Endothelial cell of umbilical vein (primary cell): ENCODE measurements around the gene HMCN1. TPM values are rescaled to one million over a fixed set of nuclear protein-coding genes. Genes with fewer than 3 reads are reported as not detected.
A peak's percentile ranks its signal among the peaks of the same experiment; 100 is the strongest.

ENCODE experiments used
- BruUV-seq: library from RNA; stranded (reverse); fragments of 400-500 nt; replicated peaks from 2 replicates; lab custom pipeline; 2021; lab: Mats Ljungman, UMichigan
- CTCF ChIA-PET: fragments of 300-600, 350-600 bp; sonication (Branson Sonifier 250); formaldehyde crosslinking; loops from one replicate; lab custom pipeline; 2021; ENCODE audit warnings: antibody characterized with exemption, inconsistent platforms; lab: Charles Lee
- POLR2A ChIA-PET: fragments of 300-600, 350-600 bp; sonication (Branson Sonifier 250); formaldehyde crosslinking; loops from one replicate; lab custom pipeline; 2021; ENCODE audit warnings: antibody characterized with exemption, inconsistent platforms; lab: Charles Lee
- DNase-seq: peaks from one replicate; pipeline ENCODE4 v3.0.0-alpha.2; 2011; ENCODE audit warnings: low read depth, low spot score
- FAIRE-seq: peaks from 2 replicates; lab custom pipeline; 2011; peaks lifted over from hg19 to GRCh38; lab: Jason Lieb, UNC
- H2AFZ ChIP-seq: 2 replicates; pipeline ENCODE4 v1.6.0; 2012; ENCODE audit warnings: low read depth, low read length, control low read depth, inconsistent platforms
- H3K27ac ChIP-seq: 2 replicates; pipeline ENCODE4 v1.5.1; 2011; ENCODE audit warnings: low read depth, mild to moderate bottlenecking, control low read depth, low read length, moderate library complexity; ENCODE audit not compliant: insufficient read depth
- H3K27me3 ChIP-seq, 2 experiments: 2 replicates each; pipeline versions ENCODE4 v1.6.0 to v1.6.1; 2011; ENCODE audit warnings: low read length in 2 of 2, mixed read lengths in 1 of 2; ENCODE audit not compliant: control insufficient read depth in 2 of 2, insufficient read depth in 2 of 2
- H3K36me3 ChIP-seq, 2 experiments: 2 replicates in 1 of 2; 3 replicates in 1 of 2; pipeline ENCODE4 v1.5.1; 2011; ENCODE audit warnings: low read length in 2 of 2, mild to moderate bottlenecking in 1 of 2, moderate library complexity in 1 of 2; ENCODE audit not compliant: control insufficient read depth in 2 of 2, insufficient read depth in 2 of 2; ENCODE audit errors: extremely low read depth in 1 of 2
- H3K4me1 ChIP-seq: 3 replicates; pipeline ENCODE4 v1.5.1; 2011; ENCODE audit warnings: mild to moderate bottlenecking, low read length; ENCODE audit not compliant: control insufficient read depth, insufficient read depth; ENCODE audit errors: extremely low read depth
- H3K4me2 ChIP-seq: 2 replicates; pipeline ENCODE4 v1.6.1; 2011; ENCODE audit warnings: low read length, control low read depth, mixed read lengths; ENCODE audit not compliant: insufficient read depth
- H3K4me3 ChIP-seq, 3 experiments: fragments of 200-600 bp in 1 of 3; sonication (generic), shearing (Covaris generic) in 1 of 3; replicated peaks in 1 of 3; 2 replicates each; pipeline ENCODE4 v1.5.1; 2011 to 2016; ENCODE audit warnings: control low read depth in 3 of 3, low read length in 3 of 3, mild to moderate bottlenecking in 2 of 3, inconsistent platforms in 1 of 3, low read depth in 1 of 3, moderate library complexity in 1 of 3; ENCODE audit not compliant: insufficient read depth in 1 of 3
- H3K79me2 ChIP-seq: 2 replicates; pipeline ENCODE4 v1.6.0; 2012; ENCODE audit warnings: low read length, inconsistent platforms; ENCODE audit not compliant: control insufficient read depth, insufficient read depth
- H3K9ac ChIP-seq: replicated peaks from 2 replicates; pipeline ENCODE3; 2011; ENCODE audit warnings: low read length, control low read depth; ENCODE audit not compliant: insufficient read depth; ENCODE audit errors: extremely low read depth
- H3K9me1 ChIP-seq: replicated peaks from 3 replicates; pipeline ENCODE4 v1.6.0; 2011; ENCODE audit warnings: mild to moderate bottlenecking, low read length; ENCODE audit not compliant: control insufficient read depth, insufficient read depth; ENCODE audit errors: extremely low read depth
- H3K9me3 ChIP-seq: replicated peaks from 2 replicates; pipeline ENCODE4 v1.5.1; 2012; ENCODE audit warnings: low read length, inconsistent platforms; ENCODE audit not compliant: control insufficient read depth, insufficient read depth
- H4K20me1 ChIP-seq: replicated peaks from 2 replicates; pipeline ENCODE3; 2011; ENCODE audit warnings: mild to moderate bottlenecking, low read length; ENCODE audit not compliant: control insufficient read depth, insufficient read depth; ENCODE audit errors: extremely low read depth
- EZH2 ChIP-seq: IDR thresholded peaks from 2 replicates; pipeline ENCODE4 v1.6.1; 2012; ENCODE audit warnings: borderline replicate concordance, low read depth, mild to moderate bottlenecking, moderate library complexity, low read length, inconsistent platforms; ENCODE audit not compliant: severe bottlenecking
- FOS ChIP-seq: IDR thresholded peaks from 2 replicates; pipeline ENCODE4 v1.6.1; 2011; ENCODE audit warnings: mild to moderate bottlenecking, low read length, moderate library complexity, borderline replicate concordance; ENCODE audit not compliant: insufficient read depth
- GATA2 ChIP-seq: IDR thresholded peaks from 2 replicates; pipeline ENCODE4 v1.7.0; 2011; ENCODE audit warnings: low read depth, mild to moderate bottlenecking, moderate library complexity, mixed read lengths, low read length; ENCODE audit not compliant: insufficient read length, insufficient read depth
- JUN ChIP-seq: IDR thresholded peaks from 2 replicates; pipeline ENCODE4 v1.6.1; 2011; ENCODE audit warnings: borderline replicate concordance, low read depth; ENCODE audit not compliant: insufficient read length, insufficient read depth
- MYC ChIP-seq: IDR thresholded peaks from one replicate; pipeline ENCODE4 v1.6.1; 2011; ENCODE audit warnings: mild to moderate bottlenecking, low read depth, low read length
- POLR2A ChIP-seq: IDR thresholded peaks from 2 replicates; pipeline ENCODE4 v1.6.1; 2012; ENCODE audit warnings: low read depth, mild to moderate bottlenecking, control low read depth, low read length
- POLR2AphosphoS5 ChIP-seq: IDR thresholded peaks from 2 replicates; pipeline ENCODE4 v1.6.1; 2012; ENCODE audit warnings: low read depth, mild to moderate bottlenecking, control low read depth, low read length, moderate library complexity; ENCODE audit not compliant: insufficient read depth
- dilution Hi-C: fragments of 300-500 bp; cut with MboI; formaldehyde crosslinking; loops from one replicate; pipeline ENCODE4 v1.15.0; 2019; ENCODE audit warnings: low sequenced_read_pairs; ENCODE audit not compliant: extremely low pct_ligation_motif_present
- intact Hi-C: fragments of 100-400 bp; cut with micrococcal nuclease; formaldehyde crosslinking; loops from one replicate; pipeline ENCODE4 v1.10.0; 2022
- polyA plus RNA-seq, 4 experiments: library from polyadenylated mRNA; depleted of rRNA in 3 of 4; stranded (reverse) in 3 of 4; unstranded in 1 of 4; fragments of >200 nt; gene quantifications; 2 replicates each; pipeline versions ENCODE4 v1.2.1 to v1.2.3, GENCODE V29; 2011 to 2012; ENCODE audit warnings: missing spikeins in 1 of 4
- total RNA-seq: library from RNA; stranded (reverse); gene quantifications from 2 replicates; pipeline ENCODE4 v1.2.3, GENCODE V29; 2021
- TF ChIP-seq, protein P1 (sequence below): IDR thresholded peaks from 2 replicates; pipeline ENCODE4 v1.6.1; 2011; ENCODE audit not compliant: insufficient read depth, insufficient read length
- TF ChIP-seq, protein P2 (sequence below), 2 donors: IDR thresholded peaks; 1 replicate in 1 of 2; 2 replicates in 1 of 2; pipeline ENCODE4 v1.5.1; 2011; ENCODE audit warnings: low read length in 2 of 2, mild to moderate bottlenecking in 2 of 2, moderate library complexity in 2 of 2, control low read depth in 1 of 2, inconsistent platforms in 1 of 2, low read depth in 1 of 2; ENCODE audit not compliant: insufficient read depth in 1 of 2; ENCODE audit errors: extremely low read depth in 1 of 2

Gene HMCN1
- total and polyA plus RNA-seq, 2 donors (not counting 3 experiments of a cell fraction or from before 2014, with no cell fraction given): 10.3 to 16.0 TPM

DNA sequence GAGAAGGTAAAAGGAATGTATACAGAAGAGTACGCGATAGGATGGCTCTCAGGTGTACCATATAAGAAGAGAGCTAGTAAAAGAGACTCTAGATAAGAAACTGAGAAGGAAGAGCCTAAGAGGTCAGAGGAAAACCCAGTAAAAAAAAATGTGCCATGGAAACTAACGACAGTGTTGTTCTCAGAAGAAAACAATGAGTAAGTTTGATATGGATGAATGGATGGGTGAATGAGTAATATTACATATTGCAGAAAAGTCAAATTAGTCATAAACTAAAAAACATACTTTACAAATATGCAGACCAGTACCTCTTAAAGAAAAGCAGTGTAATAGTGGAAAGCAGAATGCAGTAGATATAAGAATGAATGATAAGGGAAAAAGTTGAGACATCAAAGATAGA lies 316.2 kb downstream of the HMCN1 start:
- dilution Hi-C loops (no loop called here), intact Hi-C loops (no loop called here)
- no peaks in the 10 kb centered on the region for H3K36me3 ChIP-seq
- H3K27me3 ChIP-seq: no peaks in the 10 kb centered on the region
- CTCF ChIA-PET: no interaction called here
- no peaks in the 10 kb centered on the region for H4K20me1 ChIP-seq
- H3K4me2 ChIP-seq: no peak overlapping the region
- no peaks in the 10 kb centered on the region for H3K9me3 ChIP-seq
- H3K4me1 ChIP-seq: no peaks in the 10 kb centered on the region
- H3K9ac ChIP-seq: no peak overlapping the region
- FAIRE-seq: peak; percentile 60
- no TSS peak for BruUV-seq
- POLR2A ChIA-PET: no interaction called here
- H3K4me3 ChIP-seq: no peak overlapping the region
- H2AFZ ChIP-seq: no peak overlapping the region
- peak; percentile 40 for TF ChIP-seq FOS
- TF ChIP-seq JUN: peak; percentile 16
- TF ChIP-seq, protein P1, sequence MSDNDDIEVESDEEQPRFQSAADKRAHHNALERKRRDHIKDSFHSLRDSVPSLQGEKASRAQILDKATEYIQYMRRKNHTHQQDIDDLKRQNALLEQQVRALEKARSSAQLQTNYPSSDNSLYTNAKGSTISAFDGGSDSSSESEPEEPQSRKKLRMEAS: no peak
- peak; percentile 43 for DNase-seq
- no peak overlapping the region for H3K27ac ChIP-seq
- H3K79me2 ChIP-seq: no peaks in the 10 kb centered on the region
- H3K9me1 ChIP-seq: no peaks in the 10 kb centered on the region

DNA sequence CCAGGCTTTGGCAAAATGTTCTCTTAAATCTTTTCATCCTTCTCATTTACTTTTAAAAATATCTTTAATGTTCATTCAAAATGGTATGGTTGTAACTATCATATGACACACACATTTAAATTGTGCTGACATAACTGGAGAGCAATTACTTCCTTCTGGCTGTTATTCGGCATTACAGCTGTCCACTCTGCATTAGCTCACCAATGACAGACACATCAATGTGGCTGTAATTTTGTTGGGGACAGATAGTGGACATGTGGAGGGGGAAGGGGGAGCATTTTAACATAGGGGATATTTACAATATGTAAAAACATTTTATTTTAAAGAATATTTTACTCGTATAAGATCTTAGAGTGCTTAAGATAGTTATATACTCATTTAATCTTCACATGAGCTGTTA lies 319.8 kb downstream of the HMCN1 start:
- no TSS peak for BruUV-seq
- no peak for FAIRE-seq
- POLR2A ChIA-PET: no interaction called here

More for the DNA sequence above, 319.8 kb downstream of the HMCN1 start:
- no peak for TF ChIP-seq POLR2A
- TF ChIP-seq, protein P1: no peak
- TF ChIP-seq, protein P2, sequence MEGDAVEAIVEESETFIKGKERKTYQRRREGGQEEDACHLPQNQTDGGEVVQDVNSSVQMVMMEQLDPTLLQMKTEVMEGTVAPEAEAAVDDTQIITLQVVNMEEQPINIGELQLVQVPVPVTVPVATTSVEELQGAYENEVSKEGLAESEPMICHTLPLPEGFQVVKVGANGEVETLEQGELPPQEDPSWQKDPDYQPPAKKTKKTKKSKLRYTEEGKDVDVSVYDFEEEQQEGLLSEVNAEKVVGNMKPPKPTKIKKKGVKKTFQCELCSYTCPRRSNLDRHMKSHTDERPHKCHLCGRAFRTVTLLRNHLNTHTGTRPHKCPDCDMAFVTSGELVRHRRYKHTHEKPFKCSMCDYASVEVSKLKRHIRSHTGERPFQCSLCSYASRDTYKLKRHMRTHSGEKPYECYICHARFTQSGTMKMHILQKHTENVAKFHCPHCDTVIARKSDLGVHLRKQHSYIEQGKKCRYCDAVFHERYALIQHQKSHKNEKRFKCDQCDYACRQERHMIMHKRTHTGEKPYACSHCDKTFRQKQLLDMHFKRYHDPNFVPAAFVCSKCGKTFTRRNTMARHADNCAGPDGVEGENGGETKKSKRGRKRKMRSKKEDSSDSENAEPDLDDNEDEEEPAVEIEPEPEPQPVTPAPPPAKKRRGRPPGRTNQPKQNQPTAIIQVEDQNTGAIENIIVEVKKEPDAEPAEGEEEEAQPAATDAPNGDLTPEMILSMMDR (IDR thresholded peaks at IDR 0.05; ENCODE audit: extremely low read depth in 1 of 2, insufficient read depth in 1 of 2, low read depth in 1 of 2, low read length in 2 of 2): no peak
- no peak for TF ChIP-seq EZH2
- no peak for TF ChIP-seq MYC
- TF ChIP-seq JUN: no peak
- TF ChIP-seq FOS: no peak
- no peak for TF ChIP-seq POLR2AphosphoS5
- no peak for TF ChIP-seq GATA2
- Histone ChIP-seq H3K27me3 (no peaks in the 10 kb centered on the region), H3K9ac (no peak overlapping the region), H3K9me3 (no peaks in the 10 kb centered on the region), H3K27ac (no peak overlapping the region), H3K36me3 (no peaks in the 10 kb centered on the region), H3K4me2 (no peak overlapping the region), H4K20me1 (no peaks in the 10 kb centered on the region), H3K79me2 (no peaks in the 10 kb centered on the region), H3K4me3 (no peak overlapping the region), H3K9me1 (no peaks in the 10 kb centered on the region), H2AFZ (no peak overlapping the region), H3K4me1 (no peaks in the 10 kb centered on the region)
- no peak for DNase-seq
- dilution Hi-C loops: no loop called here
- intact Hi-C loops: no loop called here
- CTCF ChIA-PET: no interaction called here
